GM13976 (cell line): ENCODE measurements around the gene CTBP2.
A peak's percentile ranks its signal among the peaks of the same experiment; 100 is the strongest.

Experiments
- DNase-seq: peaks from one replicate; pipeline ENCODE4 v3.0.0; 2012; ENCODE audit warnings: low spot score
- CTCF ChIP-seq: IDR thresholded peaks from 2 replicates; pipeline ENCODE4 v1.5.1; 2012; ENCODE audit warnings: borderline replicate concordance, mild to moderate bottlenecking; ENCODE audit not compliant: insufficient read depth; ENCODE audit errors: extremely low read depth, missing control alignments, control extremely low read depth
- in situ Hi-C: fragments of 300-500 bp; cut with MboI; formaldehyde crosslinking; loops from one replicate; pipeline ENCODE4 v1.12.0; 2022; ENCODE audit warnings: low sequenced_read_pairs, mixed read lengths, inconsistent platforms; ENCODE audit not compliant: unreplicated experiment

Gene CTBP2

GRCh38 chr10:125052146-125052545, 108.2 kb downstream of the CTBP2 start:
- TF ChIP-seq CTCF: no peak
- no peak for DNase-seq
- in situ Hi-C loops: no loop called here

- TF ChIP-seq CTCF: no peak
- in situ Hi-C loops: no loop called here
- no peak for DNase-seq
Observed at GRCh38 chr10:125050383-125050782, 110.0 kb downstream of the CTBP2 start.

- DNase-seq: no peak
- in situ Hi-C loops: no loop called here
- TF ChIP-seq CTCF: no peak
Observed at GRCh38 chr10:125049216-125049881, 111.0 kb downstream of the CTBP2 start.

GRCh38 chr10:125048094-125048864, 112.1 kb downstream of the CTBP2 start:
- DNase-seq: peak; percentile 88
- peak; percentile 93 for TF ChIP-seq CTCF

GRCh38 chr10:125043841-125044658, 116.3 kb downstream of the CTBP2 start:
- in situ Hi-C loops: no loop called here

More at GRCh38 chr10:125048094-125048864, 112.1 kb downstream of the CTBP2 start:
- in situ Hi-C loops: no loop called here

More at GRCh38 chr10:125043841-125044658, 116.3 kb downstream of the CTBP2 start:
- no peak for TF ChIP-seq CTCF
- no peak for DNase-seq
